ENCODE results near the gene CPEB2. TPM values are rescaled to one million over a fixed set of nuclear protein-coding genes. Genes with fewer than 3 reads are reported as not detected.

The CPEB2 gene
- total and polyA plus RNA-seq, 9 of the 15 experiments (the other 6 are each of a cell fraction or from before 2014, with no cell fraction given): 0.39 to 3.0 (median 1.4) TPM

GRCh38 chr4:15001869-15002658 is at the start of gene CPEB2 (continued):
- TF ChIP-seq ARID4B (CRISPR knock-in tag; IDR thresholded peaks at IDR 0.05): no peak; the same call in 1 of the 2 replicates
- no peak for TF ChIP-seq RCOR1 (IDR thresholded peaks at IDR 0.05; ENCODE audit: borderline replicate concordance in 1 of 2, low read depth in 2 of 2, low read length in 2 of 2)
- peak; percentile 67; the same call in 1 of the 2 replicates for TF ChIP-seq ZBED1 (IDR thresholded peaks at IDR 0.05)
- TF ChIP-seq ZNF12 (CRISPR knock-in tag; IDR thresholded peaks at IDR 0.05): 0 out of 2 replicates have a peak, but pooled peaks have one; percentile 64
- TF ChIP-seq MCM5 (IDR thresholded peaks at IDR 0.05; ENCODE audit: low read depth): no peak
- TF ChIP-seq MCM2 (IDR thresholded peaks at IDR 0.05; ENCODE audit: low read depth): no peak
- no peak for TF ChIP-seq ZNF217 (CRISPR knock-in tag; IDR thresholded peaks at IDR 0.05)
- no peak for TF ChIP-seq IFI16 (CRISPR knock-in tag; IDR thresholded peaks at IDR 0.05)
- no peak for TF ChIP-seq NELFE (IDR thresholded peaks at IDR 0.05; ENCODE audit: insufficient read depth, insufficient read length)
- no peak for TF ChIP-seq JUND (IDR thresholded peaks at IDR 0.05; ENCODE audit: borderline replicate concordance, low read depth, low read length)
- peak; percentile 25; the same call in 1 of the 3 replicates for TF ChIP-seq JUND (tag; IDR thresholded peaks at IDR 0.05; ENCODE audit: borderline replicate concordance, low read depth, low read length)
- TF ChIP-seq MEF2A (IDR thresholded peaks at IDR 0.05; ENCODE audit: control insufficient read depth, low read depth, low read length): no peak
- TF ChIP-seq CUX1 (CRISPR knock-in tag; IDR thresholded peaks at IDR 0.05): no peak
- no peak for TF ChIP-seq CBFB (CRISPR knock-in tag; IDR thresholded peaks at IDR 0.05)
- 0 out of 2 replicates have a peak, but pooled peaks have one; percentile 29 for TF ChIP-seq E2F5 (CRISPR knock-in tag; IDR thresholded peaks at IDR 0.05)
